Measurements from ENCODE around the gene ANKRD63. TPM values are rescaled to one million over a fixed set of nuclear protein-coding genes. Genes with fewer than 3 reads are reported as not detected.

ANKRD63 gene
- total and polyA plus RNA-seq, 2 donors (not counting 1 experiment from before 2014, with no cell fraction given): not detected

GRCh38 chr15:40251486-40252140, 31.3 kb downstream of the ANKRD63 start:
- H3K9me3 ChIP-seq (ENCODE audit: control insufficient read depth, insufficient read depth, low read depth, low read length): no peaks in the 10 kb centered on the region
- H4K20me1 ChIP-seq (ENCODE audit: control insufficient read depth, extremely low read depth, insufficient read depth, low read length): no peaks in the 10 kb centered on the region
- H3K4me3 ChIP-seq (replicated peaks in 1 of 4; ENCODE audit: control extremely low read depth in 1 of 4, insufficient read depth in 1 of 4, low read depth in 3 of 4, low read length in 4 of 4): no peak overlapping the region
- H3K9ac ChIP-seq (ENCODE audit: insufficient read depth, low read length): no peak overlapping the region
- no peaks in the 10 kb centered on the region for H3K36me3 ChIP-seq (ENCODE audit: control insufficient read depth, insufficient read depth, low read length)
- H2AFZ ChIP-seq (ENCODE audit: low read length): no peak overlapping the region
- H3K79me2 ChIP-seq (ENCODE audit: control insufficient read depth, insufficient read depth, low read length): no peaks in the 10 kb centered on the region
- TF ChIP-seq, protein P1, sequence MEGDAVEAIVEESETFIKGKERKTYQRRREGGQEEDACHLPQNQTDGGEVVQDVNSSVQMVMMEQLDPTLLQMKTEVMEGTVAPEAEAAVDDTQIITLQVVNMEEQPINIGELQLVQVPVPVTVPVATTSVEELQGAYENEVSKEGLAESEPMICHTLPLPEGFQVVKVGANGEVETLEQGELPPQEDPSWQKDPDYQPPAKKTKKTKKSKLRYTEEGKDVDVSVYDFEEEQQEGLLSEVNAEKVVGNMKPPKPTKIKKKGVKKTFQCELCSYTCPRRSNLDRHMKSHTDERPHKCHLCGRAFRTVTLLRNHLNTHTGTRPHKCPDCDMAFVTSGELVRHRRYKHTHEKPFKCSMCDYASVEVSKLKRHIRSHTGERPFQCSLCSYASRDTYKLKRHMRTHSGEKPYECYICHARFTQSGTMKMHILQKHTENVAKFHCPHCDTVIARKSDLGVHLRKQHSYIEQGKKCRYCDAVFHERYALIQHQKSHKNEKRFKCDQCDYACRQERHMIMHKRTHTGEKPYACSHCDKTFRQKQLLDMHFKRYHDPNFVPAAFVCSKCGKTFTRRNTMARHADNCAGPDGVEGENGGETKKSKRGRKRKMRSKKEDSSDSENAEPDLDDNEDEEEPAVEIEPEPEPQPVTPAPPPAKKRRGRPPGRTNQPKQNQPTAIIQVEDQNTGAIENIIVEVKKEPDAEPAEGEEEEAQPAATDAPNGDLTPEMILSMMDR (conservative IDR thresholded peaks at IDR 0.05 in 1 of 2, IDR thresholded peaks at IDR 0.05 in 1 of 2; ENCODE audit: low read depth in 1 of 2, low read length in 2 of 2): no peak
- no peak for TF ChIP-seq EZH2 (IDR thresholded peaks at IDR 0.05; ENCODE audit: low read length, missing control alignments)
- H3K27me3 ChIP-seq (ENCODE audit: control insufficient read depth, insufficient read depth, low read length): peaks cover 44% of the 10 kb centered on the region
- no peaks in the 10 kb centered on the region for H3K4me1 ChIP-seq (ENCODE audit: control insufficient read depth, extremely low read depth, insufficient read depth, low read length)
- no peak overlapping the region for H3K4me2 ChIP-seq (ENCODE audit: extremely low read depth, insufficient read depth, low read length)
- no peak overlapping the region for H3K27ac ChIP-seq (ENCODE audit: insufficient read depth, low read length)
- no peak for DNase-seq (ENCODE audit: low read depth in 2 of 2)

GRCh38 chr15:40250771-40251483, 31.9 kb downstream of the ANKRD63 start:
- H3K4me2 ChIP-seq (ENCODE audit: extremely low read depth, insufficient read depth, low read length): no peak overlapping the region
- no peak overlapping the region for H3K9ac ChIP-seq (ENCODE audit: insufficient read depth, low read length)
- no peaks in the 10 kb centered on the region for H3K4me1 ChIP-seq (ENCODE audit: control insufficient read depth, extremely low read depth, insufficient read depth, low read length)
- peaks cover 44% of the 10 kb centered on the region for H3K27me3 ChIP-seq (ENCODE audit: control insufficient read depth, insufficient read depth, low read length)
- H3K4me3 ChIP-seq (replicated peaks in 1 of 4; ENCODE audit: control extremely low read depth in 1 of 4, insufficient read depth in 1 of 4, low read depth in 3 of 4, low read length in 4 of 4): no peak overlapping the region
- no peak for DNase-seq (ENCODE audit: low read depth in 2 of 2)
- no peaks in the 10 kb centered on the region for H4K20me1 ChIP-seq (ENCODE audit: control insufficient read depth, extremely low read depth, insufficient read depth, low read length)
- H3K36me3 ChIP-seq (ENCODE audit: control insufficient read depth, insufficient read depth, low read length): no peaks in the 10 kb centered on the region
- H2AFZ ChIP-seq (ENCODE audit: low read length): no peak overlapping the region
- H3K79me2 ChIP-seq (ENCODE audit: control insufficient read depth, insufficient read depth, low read length): no peaks in the 10 kb centered on the region
- no peaks in the 10 kb centered on the region for H3K9me3 ChIP-seq (ENCODE audit: control insufficient read depth, insufficient read depth, low read depth, low read length)
- H3K27ac ChIP-seq (ENCODE audit: insufficient read depth, low read length): no peak overlapping the region
- TF ChIP-seq, protein P1 (conservative IDR thresholded peaks at IDR 0.05 in 1 of 2, IDR thresholded peaks at IDR 0.05 in 1 of 2; ENCODE audit: low read depth in 1 of 2, low read length in 2 of 2): no peak
- no peak for TF ChIP-seq EZH2 (IDR thresholded peaks at IDR 0.05; ENCODE audit: low read length, missing control alignments)

- no peaks in the 10 kb centered on the region for H3K36me3 ChIP-seq (ENCODE audit: control insufficient read depth, insufficient read depth, low read length)
- H3K4me1 ChIP-seq (ENCODE audit: control insufficient read depth, extremely low read depth, insufficient read depth, low read length): no peaks in the 10 kb centered on the region
- H3K27ac ChIP-seq (ENCODE audit: insufficient read depth, low read length): no peak overlapping the region
- no peak for DNase-seq (ENCODE audit: low read depth in 2 of 2)
- no peak overlapping the region for H3K4me3 ChIP-seq (replicated peaks in 1 of 4; ENCODE audit: control extremely low read depth in 1 of 4, insufficient read depth in 1 of 4, low read depth in 3 of 4, low read length in 4 of 4)
- H3K9me3 ChIP-seq (ENCODE audit: control insufficient read depth, insufficient read depth, low read depth, low read length): no peaks in the 10 kb centered on the region
- H3K4me2 ChIP-seq (ENCODE audit: extremely low read depth, insufficient read depth, low read length): no peak overlapping the region
- peaks cover 41% of the 10 kb centered on the region for H3K27me3 ChIP-seq (ENCODE audit: control insufficient read depth, insufficient read depth, low read length)
- H3K79me2 ChIP-seq (ENCODE audit: control insufficient read depth, insufficient read depth, low read length): no peaks in the 10 kb centered on the region
- no peak for TF ChIP-seq EZH2 (IDR thresholded peaks at IDR 0.05; ENCODE audit: low read length, missing control alignments)
- TF ChIP-seq, protein P1 (conservative IDR thresholded peaks at IDR 0.05 in 1 of 2, IDR thresholded peaks at IDR 0.05 in 1 of 2; ENCODE audit: low read depth in 1 of 2, low read length in 2 of 2): no peak
- H2AFZ ChIP-seq (ENCODE audit: low read length): no peak overlapping the region
- no peaks in the 10 kb centered on the region for H4K20me1 ChIP-seq (ENCODE audit: control insufficient read depth, extremely low read depth, insufficient read depth, low read length)
- H3K9ac ChIP-seq (ENCODE audit: insufficient read depth, low read length): no peak overlapping the region
Observed at GRCh38 chr15:40250304-40250656, 32.6 kb downstream of the ANKRD63 start.

Data from fibroblast of lung (primary cell).